CD14-positive monocyte (primary cell): ENCODE results near the gene BACH2. TPM values are rescaled to one million over a fixed set of nuclear protein-coding genes. Genes with fewer than 3 reads are reported as not detected.

Experiments
- DNase-seq, 3 donors: peaks; one replicate each; pipeline ENCODE4 v3.0.0-alpha.2; 2011 to 2022
- H2AFZ ChIP-seq: 2 replicates; pipeline ENCODE4 v1.6.0; 2012; ENCODE audit warnings: mild to moderate bottlenecking, low read depth, low read length, inconsistent platforms; ENCODE audit not compliant: insufficient read depth, poor library complexity, severe bottlenecking
- H3K27ac ChIP-seq, 2 donors: 1 replicate in 1 of 2; 2 replicates in 1 of 2; pipeline ENCODE4 v1.5.1; 2012 to 2013; ENCODE audit warnings: low read length in 2 of 2, control low read depth in 1 of 2, inconsistent platforms in 1 of 2, low read depth in 1 of 2, mild to moderate bottlenecking in 1 of 2
- H3K27me3 ChIP-seq, 2 donors: one replicate each; pipeline versions ENCODE4 v1.6.0 to v1.6.1; 2011 to 2013; ENCODE audit warnings: low read length in 2 of 2; ENCODE audit not compliant: control insufficient read depth in 2 of 2, insufficient read depth in 2 of 2
- H3K36me3 ChIP-seq, 2 donors: replicated peaks in 1 of 2; 1 replicate in 1 of 2; 2 replicates in 1 of 2; pipeline versions ENCODE4 v1.5.1 to v1.6.1; 2012 to 2013; ENCODE audit warnings: low read length in 2 of 2, control low read depth in 1 of 2, inconsistent platforms in 1 of 2, mild to moderate bottlenecking in 1 of 2; ENCODE audit not compliant: insufficient read depth in 2 of 2, control insufficient read depth in 1 of 2
- H3K4me1 ChIP-seq, 2 donors: 1 replicate in 1 of 2; 2 replicates in 1 of 2; pipeline versions ENCODE4 v1.5.1 to v1.6.1; 2012 to 2013; ENCODE audit warnings: low read length in 2 of 2, control low read depth in 1 of 2, inconsistent platforms in 1 of 2, mild to moderate bottlenecking in 1 of 2, moderate library complexity in 1 of 2; ENCODE audit not compliant: insufficient read depth in 2 of 2, control insufficient read depth in 1 of 2
- H3K4me2 ChIP-seq: replicated peaks from 2 replicates; pipeline ENCODE3; 2012; ENCODE audit warnings: low read length, moderate library complexity, mild to moderate bottlenecking; ENCODE audit not compliant: poor library complexity, severe bottlenecking; ENCODE audit errors: extremely low read depth
- H3K4me3 ChIP-seq, 3 experiments: fragments of 200-600 bp in 1 of 3; sonication (generic) in 1 of 3; replicated peaks in 1 of 3; 1 replicate in 2 of 3; 2 replicates in 1 of 3; pipeline ENCODE4 v1.5.1; 2011 to 2013; ENCODE audit warnings: low read length in 3 of 3, mild to moderate bottlenecking in 3 of 3, control low read depth in 2 of 3, low read depth in 2 of 3, inconsistent platforms in 1 of 3, moderate library complexity in 1 of 3
- H3K79me2 ChIP-seq: 2 replicates; pipeline ENCODE4 v1.6.0; 2012; ENCODE audit warnings: mild to moderate bottlenecking, control low read depth, inconsistent platforms, low read length, moderate library complexity; ENCODE audit not compliant: insufficient read depth
- H3K9ac ChIP-seq: 2 replicates; pipeline ENCODE4 v1.6.0; 2017; ENCODE audit warnings: low read length, mild to moderate bottlenecking; ENCODE audit not compliant: insufficient read depth, poor library complexity, severe bottlenecking
- H3K9me3 ChIP-seq, 2 donors: replicated peaks in 1 of 2; 1 replicate in 1 of 2; 2 replicates in 1 of 2; pipeline versions ENCODE4 v1.5.1 to v1.6.1; 2012 to 2013; ENCODE audit warnings: low read length in 2 of 2, control low read depth in 1 of 2; ENCODE audit not compliant: control insufficient read depth in 1 of 2, insufficient read depth in 1 of 2
- H4K20me1 ChIP-seq: 2 replicates; pipeline ENCODE4 v1.6.0; 2012; ENCODE audit warnings: mild to moderate bottlenecking, low read length, control low read depth, moderate library complexity; ENCODE audit not compliant: insufficient read depth
- H3K27ac Mint-ChIP-seq, 7 donors: one replicate each; pipeline ENCODE4 v1.8.0; 2020; ENCODE audit warnings: mild to moderate bottlenecking in 7 of 7, mixed read lengths in 7 of 7, moderate library complexity in 6 of 7, inconsistent platforms in 2 of 7
- H3K27me3 Mint-ChIP-seq, 3 donors: one replicate each; pipeline ENCODE4 v1.8.0; 2021 to 2022; ENCODE audit warnings: low read depth in 3 of 3, mild to moderate bottlenecking in 3 of 3, mixed read lengths in 3 of 3, moderate library complexity in 3 of 3, inconsistent platforms in 1 of 3
- H3K36me3 Mint-ChIP-seq, 2 donors: one replicate each; pipeline ENCODE4 v1.8.0; 2020; ENCODE audit warnings: mixed read lengths in 2 of 2, inconsistent platforms in 1 of 2, mild to moderate bottlenecking in 1 of 2
- H3K4me1 Mint-ChIP-seq: one replicate; pipeline ENCODE4 v1.8.0; 2020; ENCODE audit warnings: mild to moderate bottlenecking, mixed read lengths
- H3K4me3 Mint-ChIP-seq, 2 donors: one replicate each; pipeline ENCODE4 v1.8.0; 2020; ENCODE audit warnings: mild to moderate bottlenecking in 2 of 2, mixed read lengths in 2 of 2, moderate library complexity in 1 of 2
- H3K9me3 Mint-ChIP-seq, 7 donors: one replicate each; pipeline ENCODE4 v1.8.0; 2020 to 2022; ENCODE audit warnings: mixed read lengths in 7 of 7, mild to moderate bottlenecking in 6 of 7, moderate library complexity in 6 of 7, inconsistent platforms in 2 of 7
- WGBS: methylation state at CpG from one replicate; pipeline ENCODE4 v1.1.5; 2013; ENCODE audit warnings: missing lambda C conversion rate; ENCODE audit not compliant: insufficient coverage; 5-methylcytosine and 5-hydroxymethylcytosine counted together
- intact Hi-C, 2 donors: fragments of 100-400 bp; cut with micrococcal nuclease; formaldehyde crosslinking; loops; one replicate each; pipeline versions ENCODE4 v1.15.0 to v1.15.1; 2023
- polyA plus RNA-seq, 3 donors: library from polyadenylated mRNA; depleted of rRNA in 1 of 3; unstranded in 2 of 3; stranded (reverse) in 1 of 3; fragments of 300-500 nt in 2 of 3; fragments of >200 nt in 1 of 3; fragmentation: Illumina TruSeq in 2 of 3; gene quantifications; 1 replicate in 2 of 3; 2 replicates in 1 of 3; pipeline ENCODE4 v1.2.3, GENCODE V29; 2012 to 2021
- TF ChIP-seq, protein P1 (sequence below): fragments of 200-600 bp; IDR thresholded peaks from one replicate; pipeline ENCODE4 v1.8.0; 2022; ENCODE audit warnings: antibody characterized with exemption, mild to moderate bottlenecking

Gene BACH2
- polyA plus RNA-seq, 3 donors, result 0.04 to 0.09 (median 0.05) TPM

DNA sequence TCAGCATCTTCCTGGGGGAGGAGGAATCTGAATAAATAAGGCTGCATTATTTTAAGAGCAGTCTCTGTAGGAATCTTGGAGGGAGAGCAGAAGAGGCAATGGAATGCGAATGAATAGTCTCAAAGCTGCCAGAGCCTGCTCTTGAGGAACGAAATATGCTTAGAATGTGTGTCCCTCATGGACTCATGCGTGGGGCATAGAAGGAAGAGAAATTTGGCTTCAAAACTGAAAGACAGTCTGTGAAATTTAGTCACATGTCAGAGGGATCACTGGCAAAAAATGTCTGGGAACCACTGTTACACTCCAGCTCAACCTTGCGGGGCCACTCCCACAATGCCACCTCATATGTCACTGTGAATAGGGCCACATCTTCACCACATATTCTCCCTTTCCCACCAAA, 306.9 kb downstream of the BACH2 start:
- Histone ChIP-seq H2AFZ (no peak overlapping the region), H3K4me2 (no peak overlapping the region), H3K27me3 (no peaks in the 10 kb centered on the region), H3K9me3 (no peaks in the 10 kb centered on the region), H3K79me2 (no peaks in the 10 kb centered on the region), H3K4me3 (no peak overlapping the region), H3K27ac (no peak overlapping the region), H3K9ac (no peak overlapping the region), H4K20me1 (no peaks in the 10 kb centered on the region), H3K36me3 (no peaks in the 10 kb centered on the region), H3K4me1 (no peaks in the 10 kb centered on the region)
- 83% methylated on average over 4 of the region's 4 CpGs for WGBS
- Mint-ChIP-seq H3K4me3 (no peak overlapping the region), H3K4me1 (no peaks in the 10 kb centered on the region), H3K36me3 (no peaks in the 10 kb centered on the region), H3K27me3 (peaks cover 0 to 6% (median 2%) of the 10 kb centered on the region in 3 donors), H3K27ac (no peak overlapping the region), H3K9me3 (peaks cover 0 to 1% (median 0%) of the 10 kb centered on the region in 7 donors)
- TF ChIP-seq, protein P1, sequence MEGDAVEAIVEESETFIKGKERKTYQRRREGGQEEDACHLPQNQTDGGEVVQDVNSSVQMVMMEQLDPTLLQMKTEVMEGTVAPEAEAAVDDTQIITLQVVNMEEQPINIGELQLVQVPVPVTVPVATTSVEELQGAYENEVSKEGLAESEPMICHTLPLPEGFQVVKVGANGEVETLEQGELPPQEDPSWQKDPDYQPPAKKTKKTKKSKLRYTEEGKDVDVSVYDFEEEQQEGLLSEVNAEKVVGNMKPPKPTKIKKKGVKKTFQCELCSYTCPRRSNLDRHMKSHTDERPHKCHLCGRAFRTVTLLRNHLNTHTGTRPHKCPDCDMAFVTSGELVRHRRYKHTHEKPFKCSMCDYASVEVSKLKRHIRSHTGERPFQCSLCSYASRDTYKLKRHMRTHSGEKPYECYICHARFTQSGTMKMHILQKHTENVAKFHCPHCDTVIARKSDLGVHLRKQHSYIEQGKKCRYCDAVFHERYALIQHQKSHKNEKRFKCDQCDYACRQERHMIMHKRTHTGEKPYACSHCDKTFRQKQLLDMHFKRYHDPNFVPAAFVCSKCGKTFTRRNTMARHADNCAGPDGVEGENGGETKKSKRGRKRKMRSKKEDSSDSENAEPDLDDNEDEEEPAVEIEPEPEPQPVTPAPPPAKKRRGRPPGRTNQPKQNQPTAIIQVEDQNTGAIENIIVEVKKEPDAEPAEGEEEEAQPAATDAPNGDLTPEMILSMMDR, result no peak
- DNase-seq, result no peak
- intact Hi-C loops, result no loop called here

DNA sequence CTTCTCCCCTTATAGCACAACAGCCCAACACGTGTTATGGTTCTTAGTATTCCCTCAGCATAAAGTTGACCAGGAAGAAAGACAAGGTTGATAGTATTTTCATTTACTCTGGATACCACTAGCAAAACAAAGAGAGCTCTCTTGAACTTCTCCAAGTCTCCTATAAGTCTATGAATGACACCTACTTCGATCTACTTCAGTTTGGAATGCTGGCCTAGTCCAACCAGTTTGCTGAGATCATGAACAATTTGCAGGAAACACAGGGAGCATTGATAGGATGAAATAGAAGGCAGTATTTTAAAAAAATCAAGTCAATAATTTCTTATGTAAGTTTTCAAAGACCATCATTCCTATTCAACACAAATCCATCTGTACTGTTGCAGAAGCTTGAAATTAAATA, 308.8 kb downstream of the BACH2 start:
- H3K4me3 ChIP-seq, result no peak overlapping the region
- TF ChIP-seq, protein P1, result no peak
- peaks cover 0 to 6% (median 2%) of the 10 kb centered on the region in 3 donors for H3K27me3 Mint-ChIP-seq
- no peak overlapping the region for H3K27ac ChIP-seq
- H3K4me1 ChIP-seq, result no peaks in the 10 kb centered on the region
- H4K20me1 ChIP-seq, result no peaks in the 10 kb centered on the region
- no peak overlapping the region for H3K9ac ChIP-seq
- no peaks in the 10 kb centered on the region for H3K27me3 ChIP-seq
- H3K4me2 ChIP-seq, result no peak overlapping the region
- no peaks in the 10 kb centered on the region for H3K4me1 Mint-ChIP-seq
- no peak overlapping the region for H3K27ac Mint-ChIP-seq
- H3K9me3 ChIP-seq, result no peaks in the 10 kb centered on the region
- H3K9me3 Mint-ChIP-seq, result peaks cover 0 to 1% (median 0%) of the 10 kb centered on the region in 7 donors
- no peaks in the 10 kb centered on the region for H3K79me2 ChIP-seq
- H2AFZ ChIP-seq, result no peak overlapping the region
- WGBS, result no CpG with 5 or more reads among the region's 2 CpGs
- no peak overlapping the region for H3K4me3 Mint-ChIP-seq
- intact Hi-C loops, result no loop called here
- H3K36me3 ChIP-seq, result no peaks in the 10 kb centered on the region
- H3K36me3 Mint-ChIP-seq, result no peaks in the 10 kb centered on the region
- DNase-seq, result no peak
